ENCODE results near the gene ARHGAP15.

DNA sequence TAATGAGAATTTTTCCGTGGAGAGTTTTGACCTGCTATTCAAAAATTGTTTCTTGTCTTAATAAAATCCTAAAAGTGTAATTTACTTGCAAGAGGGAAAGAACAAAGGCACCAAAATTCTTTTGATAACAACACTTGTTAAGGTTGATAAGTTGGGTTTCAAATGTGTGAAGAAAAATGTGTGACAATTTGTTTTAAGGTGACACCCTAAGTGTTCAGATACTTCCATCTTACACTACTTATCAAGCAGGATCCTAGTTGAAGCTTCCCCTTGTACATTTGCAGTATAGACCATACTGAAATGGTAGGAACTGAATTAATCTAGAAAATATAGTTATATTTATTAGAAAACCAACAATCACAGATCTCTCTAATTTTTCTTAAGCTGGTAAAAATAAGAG is 204.6 kb downstream of the ARHGAP15 start:
- TF ChIP-seq, protein P1, sequence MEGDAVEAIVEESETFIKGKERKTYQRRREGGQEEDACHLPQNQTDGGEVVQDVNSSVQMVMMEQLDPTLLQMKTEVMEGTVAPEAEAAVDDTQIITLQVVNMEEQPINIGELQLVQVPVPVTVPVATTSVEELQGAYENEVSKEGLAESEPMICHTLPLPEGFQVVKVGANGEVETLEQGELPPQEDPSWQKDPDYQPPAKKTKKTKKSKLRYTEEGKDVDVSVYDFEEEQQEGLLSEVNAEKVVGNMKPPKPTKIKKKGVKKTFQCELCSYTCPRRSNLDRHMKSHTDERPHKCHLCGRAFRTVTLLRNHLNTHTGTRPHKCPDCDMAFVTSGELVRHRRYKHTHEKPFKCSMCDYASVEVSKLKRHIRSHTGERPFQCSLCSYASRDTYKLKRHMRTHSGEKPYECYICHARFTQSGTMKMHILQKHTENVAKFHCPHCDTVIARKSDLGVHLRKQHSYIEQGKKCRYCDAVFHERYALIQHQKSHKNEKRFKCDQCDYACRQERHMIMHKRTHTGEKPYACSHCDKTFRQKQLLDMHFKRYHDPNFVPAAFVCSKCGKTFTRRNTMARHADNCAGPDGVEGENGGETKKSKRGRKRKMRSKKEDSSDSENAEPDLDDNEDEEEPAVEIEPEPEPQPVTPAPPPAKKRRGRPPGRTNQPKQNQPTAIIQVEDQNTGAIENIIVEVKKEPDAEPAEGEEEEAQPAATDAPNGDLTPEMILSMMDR (IDR thresholded peaks at IDR 0.05) = no peak
- no peak for TF ChIP-seq POLR2A (IDR thresholded peaks at IDR 0.05)

Data from esophagus squamous epithelium (tissue), 4 donors.